H1 (cell line): ENCODE measurements around the gene CLCA1. TPM values are rescaled to one million over a fixed set of nuclear protein-coding genes. Genes with fewer than 3 reads are reported as not detected.
A peak's percentile ranks its signal among the peaks of the same experiment; 100 is the strongest.

ENCODE experiments used
- CTCF ChIA-PET: fragments of 300-600 bp; sonication (Branson Sonifier 250); formaldehyde crosslinking; loops from one replicate; lab custom pipeline; 2021; ENCODE audit not compliant: partially characterized antibody; lab: Charles Lee
- POLR2A ChIA-PET: fragments of 300-600 bp; sonication (Branson Sonifier 250); formaldehyde crosslinking; loops from one replicate; lab custom pipeline; 2021; ENCODE audit warnings: inconsistent platforms; ENCODE audit not compliant: partially characterized antibody; lab: Charles Lee
- DNase-seq, 2 experiments: peaks; one replicate each; pipeline versions ENCODE4 v3.0.0 to v3.0.0-alpha.2; 2010 to 2022; ENCODE audit warnings: low spot score in 2 of 2, low read depth in 1 of 2, mixed read lengths in 1 of 2
- FAIRE-seq: peaks from 2 replicates; lab custom pipeline; 2011; peaks lifted over from hg19 to GRCh38; lab: Jason Lieb, UNC
- H2AFZ ChIP-seq: 2 replicates; pipeline ENCODE4 v1.8.1; 2012; ENCODE audit warnings: low read length, inconsistent platforms
- H2AK5ac ChIP-seq: 2 replicates; pipeline ENCODE4 v1.6.1; 2013; ENCODE audit warnings: low read depth, low read length
- H2BK120ac ChIP-seq: replicated peaks from 2 replicates; pipeline ENCODE3; 2013; ENCODE audit warnings: low read depth, low read length, inconsistent platforms
- H2BK12ac ChIP-seq: 2 replicates; pipeline ENCODE4 v1.6.1; 2013; ENCODE audit warnings: low read depth, low read length
- H2BK15ac ChIP-seq: 2 replicates; pipeline ENCODE4 v1.6.1; 2013; ENCODE audit warnings: low read length
- H2BK20ac ChIP-seq: 2 replicates; pipeline ENCODE4 v1.6.1; 2013; ENCODE audit warnings: low read length
- H2BK5ac ChIP-seq: 2 replicates; pipeline ENCODE4 v1.6.1; 2013; ENCODE audit warnings: low read depth, low read length
- H3K14ac ChIP-seq: 2 replicates; pipeline ENCODE4 v1.6.1; 2013; ENCODE audit warnings: inconsistent platforms; ENCODE audit not compliant: insufficient read length
- H3K18ac ChIP-seq: 2 replicates; pipeline ENCODE4 v1.6.1; 2013; ENCODE audit warnings: low read length; ENCODE audit errors: extremely low read depth
- H3K23ac ChIP-seq: 2 replicates; pipeline ENCODE4 v1.6.1; 2013; ENCODE audit warnings: inconsistent platforms; ENCODE audit not compliant: insufficient read length
- H3K23me2 ChIP-seq: 2 replicates; pipeline ENCODE4 v1.6.1; 2013; ENCODE audit warnings: low read depth, low read length
- H3K27ac ChIP-seq: 2 replicates; pipeline ENCODE4 v1.6.1; 2011; ENCODE audit warnings: low read depth, low read length, inconsistent platforms
- H3K27me3 ChIP-seq, 4 experiments: replicated peaks in 1 of 4; 1 replicate in 1 of 4; 2 replicates in 3 of 4; pipeline versions ENCODE4 v1.6.1 to v1.8.1; 2011 to 2013; ENCODE audit warnings: low read length in 3 of 4, mild to moderate bottlenecking in 3 of 4, inconsistent platforms in 2 of 4, mixed read lengths in 2 of 4, moderate library complexity in 1 of 4; ENCODE audit not compliant: control insufficient read depth in 3 of 4, insufficient read depth in 3 of 4; ENCODE audit errors: extremely low read depth in 1 of 4
- H3K36me3 ChIP-seq, 4 experiments: 2 replicates each; pipeline versions ENCODE4 v1.6.1 to v1.8.1; 2011 to 2013; ENCODE audit warnings: mild to moderate bottlenecking in 4 of 4, low read length in 3 of 4, moderate library complexity in 2 of 4, control low read depth in 1 of 4, inconsistent platforms in 1 of 4; ENCODE audit not compliant: insufficient read depth in 4 of 4, control insufficient read depth in 2 of 4
- H3K4ac ChIP-seq: replicated peaks from 2 replicates; pipeline ENCODE3; 2013; ENCODE audit warnings: low read length, low read depth, mixed read lengths, inconsistent platforms; ENCODE audit not compliant: insufficient read length
- H3K4me1 ChIP-seq, 4 experiments: replicated peaks in 1 of 4; 1 replicate in 1 of 4; 2 replicates in 3 of 4; pipeline versions ENCODE4 v1.6.1 to v1.8.1; 2011 to 2013; ENCODE audit warnings: low read length in 3 of 4, inconsistent platforms in 2 of 4, mixed read lengths in 1 of 4; ENCODE audit not compliant: insufficient read depth in 4 of 4, control insufficient read depth in 3 of 4
- H3K4me2 ChIP-seq, 2 experiments: 2 replicates each; pipeline versions ENCODE4 v1.6.1 to v1.8.1; 2011 to 2013; ENCODE audit warnings: low read depth in 2 of 2, low read length in 2 of 2, control low read depth in 1 of 2, inconsistent platforms in 1 of 2, mild to moderate bottlenecking in 1 of 2; ENCODE audit not compliant: insufficient read depth in 1 of 2
- H3K4me3 ChIP-seq, 4 experiments: fragments of 200-600, 300-600 bp in 1 of 4; sonication (generic), shearing (Covaris generic), sonication (Bioruptor Twin) in 1 of 4; 2 replicates each; pipeline versions ENCODE4 v1.5.1 to v1.8.1; 2011 to 2016; ENCODE audit warnings: low read length in 4 of 4, low read depth in 3 of 4, control low read depth in 2 of 4, inconsistent platforms in 2 of 4, mild to moderate bottlenecking in 2 of 4, mixed read lengths in 1 of 4, moderate library complexity in 1 of 4; ENCODE audit not compliant: insufficient read depth in 2 of 4; ENCODE audit errors: extremely low read depth in 1 of 4
- H3K56ac ChIP-seq: replicated peaks from 2 replicates; pipeline ENCODE3; 2013; ENCODE audit warnings: low read depth, mild to moderate bottlenecking, mixed read lengths, low read length, inconsistent platforms; ENCODE audit not compliant: insufficient read length
- H3K79me1 ChIP-seq: 2 replicates; pipeline ENCODE4 v1.6.1; 2013; ENCODE audit warnings: low read depth, low read length, control low read depth
- H3K79me2 ChIP-seq, 2 experiments: 2 replicates each; pipeline versions ENCODE4 v1.6.1 to v1.8.1; 2012 to 2013; ENCODE audit warnings: low read length in 2 of 2, mild to moderate bottlenecking in 2 of 2, inconsistent platforms in 1 of 2; ENCODE audit not compliant: insufficient read depth in 2 of 2, control insufficient read depth in 1 of 2
- H3K9ac ChIP-seq, 4 experiments: replicated peaks in 1 of 4; 1 replicate in 1 of 4; 2 replicates in 3 of 4; pipeline versions ENCODE4 v1.6.1 to v1.8.1; 2011 to 2013; ENCODE audit warnings: low read depth in 3 of 4, low read length in 3 of 4, control low read depth in 2 of 4, mild to moderate bottlenecking in 2 of 4, moderate library complexity in 2 of 4, inconsistent platforms in 1 of 4; ENCODE audit errors: extremely low read depth in 1 of 4
- H3K9me3 ChIP-seq, 2 experiments: 2 replicates each; pipeline versions ENCODE4 v1.6.1 to v1.8.1; 2012 to 2013; ENCODE audit warnings: mild to moderate bottlenecking in 2 of 2, moderate library complexity in 2 of 2, control low read depth in 1 of 2, inconsistent platforms in 1 of 2, low read depth in 1 of 2, low read length in 1 of 2, mixed read lengths in 1 of 2; ENCODE audit not compliant: insufficient read depth in 2 of 2
- H4K20me1 ChIP-seq, 2 experiments: replicated peaks in 1 of 2; 2 replicates each; pipeline versions ENCODE3 to v1.8.1; 2011 to 2013; ENCODE audit warnings: inconsistent platforms in 2 of 2, low read length in 2 of 2, mild to moderate bottlenecking in 1 of 2; ENCODE audit not compliant: insufficient read depth in 2 of 2, control insufficient read depth in 1 of 2
- H4K5ac ChIP-seq: 2 replicates; pipeline ENCODE4 v1.6.1; 2013; ENCODE audit warnings: low read length, low read depth, mixed read lengths, inconsistent platforms; ENCODE audit not compliant: insufficient read length
- H4K8ac ChIP-seq: 2 replicates; pipeline ENCODE4 v1.8.0; 2013; ENCODE audit warnings: mild to moderate bottlenecking, moderate library complexity, low read length, inconsistent platforms; ENCODE audit not compliant: insufficient read depth; ENCODE audit errors: extremely low read depth
- H4K91ac ChIP-seq: replicated peaks from 2 replicates; pipeline ENCODE3; 2013; ENCODE audit warnings: low read length, mixed read lengths, inconsistent platforms; ENCODE audit not compliant: insufficient read length
- EZH2 ChIP-seq: fragments of 200-600 bp; sonication (generic); IDR thresholded peaks from 2 replicates; pipeline ENCODE4 v1.7.1; 2012; ENCODE audit warnings: low read depth, mild to moderate bottlenecking, moderate library complexity, low read length, inconsistent platforms; ENCODE audit not compliant: severe bottlenecking
- NRF1 ChIP-seq: IDR thresholded peaks from 2 replicates; pipeline ENCODE4 v1.6.1; 2011; ENCODE audit warnings: mild to moderate bottlenecking, low read depth, low read length, improper control_type of control experiment
- RAD21 ChIP-seq, 2 experiments: IDR thresholded peaks in 1 of 2; conservative IDR thresholded peaks in 1 of 2; 2 replicates each; pipeline ENCODE4 v1.6.1; 2011; ENCODE audit warnings: low read depth in 2 of 2, low read length in 2 of 2, improper control_type of control experiment in 1 of 2, inconsistent platforms in 1 of 2, mild to moderate bottlenecking in 1 of 2, moderate library complexity in 1 of 2
- RBBP5 ChIP-seq: IDR thresholded peaks from 2 replicates; pipeline ENCODE4 v1.7.1; 2012; ENCODE audit warnings: low read depth, mild to moderate bottlenecking, inconsistent platforms, low read length, moderate library complexity, borderline replicate concordance
- RXRA ChIP-seq: IDR thresholded peaks from 2 replicates; pipeline ENCODE4 v1.6.1; 2011; ENCODE audit warnings: low read depth, mild to moderate bottlenecking, low read length, moderate library complexity; ENCODE audit not compliant: insufficient read depth
- SAP30 ChIP-seq: fragments of 300-600 bp; sonication (generic); IDR thresholded peaks from 2 replicates; pipeline ENCODE4 v1.7.1; 2012; ENCODE audit warnings: low read length, moderate library complexity, mild to moderate bottlenecking, inconsistent platforms; ENCODE audit not compliant: insufficient read depth, insufficient replicate concordance
- TEAD4 ChIP-seq: IDR thresholded peaks from 2 replicates; pipeline ENCODE4 v1.6.1; 2012; ENCODE audit warnings: low read depth, low read length, inconsistent platforms, mixed read lengths
- WGBS, 2 experiments: shearing (Covaris generic) in 1 of 2; methylation state at CpG; one replicate each; pipeline versions ENCODE4 v1.1.6 to v1.1.7; 2013 to 2015; ENCODE audit warnings: low lambda C conversion rate in 2 of 2, mixed read lengths in 2 of 2, inconsistent platforms in 1 of 2, low coverage in 1 of 2, missing lambda C conversion rate in 1 of 2; ENCODE audit not compliant: insufficient replicate concordance in 2 of 2, insufficient coverage in 1 of 2, insufficient read length in 1 of 2; ENCODE audit errors: extremely low coverage in 1 of 2, missing lambda C conversion rate in 1 of 2; 5-methylcytosine and 5-hydroxymethylcytosine counted together
- polyA plus RNA-seq, 7 experiments: library from polyadenylated mRNA; depleted of rRNA in 3 of 7; stranded (reverse) in 5 of 7; unstranded in 2 of 7; fragments of >200 nt in 5 of 7; fragments of 200-250 nt in 2 of 7; gene quantifications; 1 replicate in 5 of 7; 2 replicates in 1 of 7; 4 replicates in 1 of 7; pipeline versions ENCODE4 v1.2.1 to v1.2.3, GENCODE V29; 2011 to 2013; ENCODE audit warnings: missing spikeins in 2 of 7, mixed read lengths in 2 of 7
- total RNA-seq: library from RNA; stranded (reverse); fragmentation: NEBNext Ultra II Directional; extraction: Animal tissue kit (Norgen Biotek cat#: 25700); gene quantifications from 2 replicates; pipeline ENCODE4 v1.2.1, GENCODE V29; 2021
- TF ChIP-seq, protein P1 (sequence below), 3 experiments: IDR thresholded peaks; 1 replicate in 2 of 3; 2 replicates in 1 of 3; pipeline versions ENCODE4 v1.5.1 to v1.6.1; 2011; ENCODE audit warnings: low read length in 3 of 3, mild to moderate bottlenecking in 3 of 3, inconsistent platforms in 2 of 3, low read depth in 1 of 3, moderate library complexity in 1 of 3; ENCODE audit not compliant: insufficient read depth in 1 of 3; ENCODE audit errors: control extremely low read depth in 1 of 3

The CLCA1 gene
- total and polyA plus RNA-seq, 2 of the 8 experiments (the other 6 are each of a cell fraction or from before 2014, with no cell fraction given): not detected

DNA sequence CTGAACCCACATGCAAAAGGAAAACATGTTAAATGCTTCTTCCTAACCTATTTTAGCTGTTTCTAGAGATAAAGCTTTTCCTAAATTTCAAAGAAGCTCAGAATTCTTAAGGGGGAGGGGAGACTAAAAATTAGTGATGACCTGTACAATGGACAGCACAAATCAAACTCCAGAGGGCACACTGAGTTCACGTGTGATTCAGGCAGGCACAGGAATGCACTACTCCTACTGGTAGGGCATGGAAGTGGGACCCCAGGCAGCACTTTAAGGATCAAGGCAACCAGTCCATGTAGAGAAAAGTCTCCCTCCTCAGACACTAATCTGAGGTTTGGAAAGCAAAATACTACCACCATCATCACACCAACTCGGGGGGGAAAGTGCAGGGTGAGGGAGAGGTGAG, 46.9 kb downstream of the CLCA1 start:
- Histone ChIP-seq H3K9me3 (no peaks in the 10 kb centered on the region), H4K20me1 (no peaks in the 10 kb centered on the region), H3K79me1 (no peaks in the 10 kb centered on the region), H2AFZ (no peak overlapping the region), H3K4me1 (no peaks in the 10 kb centered on the region), H2BK15ac (no peak overlapping the region), H3K4me2 (no peak overlapping the region), H2AK5ac (no peak overlapping the region), H3K36me3 (no peaks in the 10 kb centered on the region), H2BK120ac (peak overlapping the region; percentile 54), H3K56ac (no peak overlapping the region), H3K23ac (no peak overlapping the region), H3K4ac (no peak overlapping the region), H2BK12ac (0 out of 2 replicates have a peak overlapping the region, but pooled peaks have one; percentile 29), H3K27ac (no peak overlapping the region), H3K4me3 (no peak overlapping the region), H4K8ac (0 out of 2 replicates have a peak overlapping the region, but pooled peaks have one; percentile 51), H3K14ac (no peak overlapping the region), H2BK5ac (no peak overlapping the region), H2BK20ac (no peak overlapping the region), H3K18ac (no peak overlapping the region), H3K23me2 (no peaks in the 10 kb centered on the region), H4K91ac (no peak overlapping the region), H3K9ac (no peak overlapping the region), H4K5ac (no peak overlapping the region), H3K27me3 (no peaks in the 10 kb centered on the region), H3K79me2 (no peaks in the 10 kb centered on the region)
- ChIA-PET CTCF (interaction anchor here (0.6 to 5.3 kb wide), 12 partner anchors 9 to 237 kb away, joined by 3 to 31 read pairs (median 3); no protein-coding TSS in a partner anchor), POLR2A (no interaction called here)
- DNase-seq (no peak), FAIRE-seq (peak; percentile 72)
- TF ChIP-seq RAD21 (IDR thresholded peaks at IDR 0.05 in 1 of 2, conservative IDR thresholded peaks at IDR 0.05 in 1 of 2; ENCODE audit: low read depth in 2 of 2, low read length in 2 of 2): peak; percentile 70 to 75
- TF ChIP-seq RBBP5: no peak
- TF ChIP-seq RXRA: no peak
- TF ChIP-seq TEAD4: peak; percentile 83
- TF ChIP-seq NRF1: no peak
- no peak for TF ChIP-seq SAP30
- TF ChIP-seq, protein P1, sequence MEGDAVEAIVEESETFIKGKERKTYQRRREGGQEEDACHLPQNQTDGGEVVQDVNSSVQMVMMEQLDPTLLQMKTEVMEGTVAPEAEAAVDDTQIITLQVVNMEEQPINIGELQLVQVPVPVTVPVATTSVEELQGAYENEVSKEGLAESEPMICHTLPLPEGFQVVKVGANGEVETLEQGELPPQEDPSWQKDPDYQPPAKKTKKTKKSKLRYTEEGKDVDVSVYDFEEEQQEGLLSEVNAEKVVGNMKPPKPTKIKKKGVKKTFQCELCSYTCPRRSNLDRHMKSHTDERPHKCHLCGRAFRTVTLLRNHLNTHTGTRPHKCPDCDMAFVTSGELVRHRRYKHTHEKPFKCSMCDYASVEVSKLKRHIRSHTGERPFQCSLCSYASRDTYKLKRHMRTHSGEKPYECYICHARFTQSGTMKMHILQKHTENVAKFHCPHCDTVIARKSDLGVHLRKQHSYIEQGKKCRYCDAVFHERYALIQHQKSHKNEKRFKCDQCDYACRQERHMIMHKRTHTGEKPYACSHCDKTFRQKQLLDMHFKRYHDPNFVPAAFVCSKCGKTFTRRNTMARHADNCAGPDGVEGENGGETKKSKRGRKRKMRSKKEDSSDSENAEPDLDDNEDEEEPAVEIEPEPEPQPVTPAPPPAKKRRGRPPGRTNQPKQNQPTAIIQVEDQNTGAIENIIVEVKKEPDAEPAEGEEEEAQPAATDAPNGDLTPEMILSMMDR (IDR thresholded peaks at IDR 0.05; ENCODE audit: control extremely low read depth in 1 of 3, insufficient read depth in 1 of 3, low read depth in 1 of 3, low read length in 3 of 3): peak; percentile 73 to 98 (median 79)
- no peak for TF ChIP-seq EZH2
- 59% methylated on average over 2 of the region's 2 CpGs; no CpG with 5 or more reads in 1 of the 2 experiments for WGBS, 2 experiments
